Hepatic stellate cell (primary cell): ENCODE data around the gene EFHC1.

Experiments used
- DNase-seq: peaks from one replicate; pipeline ENCODE4 v3.0.0; 2011; ENCODE audit warnings: low spot score

The EFHC1 gene

GRCh38 chr6:52555518-52556233 is 135.5 kb downstream of the EFHC1 start:
- DNase-seq: no peak

GRCh38 chr6:52557389-52558265 is 137.5 kb downstream of the EFHC1 start:
- DNase-seq: no peak

- DNase-seq: no peak
Measured at GRCh38 chr6:52558266-52559000, 138.3 kb downstream of the EFHC1 start.

- no peak for DNase-seq
Measured at GRCh38 chr6:52560462-52560861, 140.3 kb downstream of the EFHC1 start.

- DNase-seq: no peak
Measured at GRCh38 chr6:52562911-52563310, 142.8 kb downstream of the EFHC1 start.

- no peak for DNase-seq
Measured at GRCh38 chr6:52564856-52565255, 144.7 kb downstream of the EFHC1 start.

- no peak for DNase-seq
Measured at GRCh38 chr6:52566201-52566600, 146.1 kb downstream of the EFHC1 start.

- peak; percentile 72 for DNase-seq
Measured at GRCh38 chr6:52566853-52567279, 146.7 kb downstream of the EFHC1 start.

GRCh38 chr6:52568320-52568719 is 148.2 kb downstream of the EFHC1 start:
- no peak for DNase-seq

- no peak for DNase-seq
Measured at GRCh38 chr6:52570291-52570700, 150.2 kb downstream of the EFHC1 start.

- DNase-seq: no peak
Measured at GRCh38 chr6:52571099-52571755, 151.1 kb downstream of the EFHC1 start.

GRCh38 chr6:52572536-52572935 is 152.4 kb downstream of the EFHC1 start:
- DNase-seq: no peak

GRCh38 chr6:52573295-52573694 is 153.2 kb downstream of the EFHC1 start:
- peak; percentile 58 for DNase-seq
